ENCODE results near the gene DUSP22. TPM values are rescaled to one million over a fixed set of nuclear protein-coding genes. Genes with fewer than 3 reads are reported as not detected.
"Not testable (repeated sequence)": the region's sequence is repeated elsewhere in the genome, so short reads cannot be mapped to it uniquely, and the experiment has no call there.

The DUSP22 gene
- total RNA-seq, 1 donor = 43.4 TPM

- DNase-seq (ENCODE audit: low read depth in 2 of 3, low spot score in 2 of 3) = peak in 2 of 3 donors; percentile 14 to 59
These were observed 84.7 kb downstream of the DUSP22 start for GRCh38 chr6:376827-377640.

- not testable (repeated sequence) for DNase-seq (ENCODE audit: low read depth in 2 of 3, low spot score in 2 of 3)
These were observed 85.3 kb downstream of the DUSP22 start for GRCh38 chr6:377641-378020.

GRCh38 chr6:378090-378957 is 86.0 kb downstream of the DUSP22 start:
- no peak for DNase-seq (ENCODE audit: low read depth in 2 of 3, low spot score in 2 of 3)

- no peak for DNase-seq (ENCODE audit: low read depth in 2 of 3, low spot score in 2 of 3)
These were observed 86.7 kb downstream of the DUSP22 start for GRCh38 chr6:378958-379409.

- DNase-seq (ENCODE audit: low read depth in 2 of 3, low spot score in 2 of 3) = peak in 1 of 3 donors; percentile 39
These were observed 87.3 kb downstream of the DUSP22 start for GRCh38 chr6:379410-380181.

GRCh38 chr6:380234-381218 is 88.2 kb downstream of the DUSP22 start:
- DNase-seq (ENCODE audit: low read depth in 2 of 3, low spot score in 2 of 3) = no peak

GRCh38 chr6:381742-382461 is 89.6 kb downstream of the DUSP22 start:
- no peak for DNase-seq (ENCODE audit: low read depth in 2 of 3, low spot score in 2 of 3)

GRCh38 chr6:382883-383810 is 90.9 kb downstream of the DUSP22 start:
- DNase-seq (ENCODE audit: low read depth in 2 of 3, low spot score in 2 of 3) = no peak

- DNase-seq (ENCODE audit: low read depth in 2 of 3, low spot score in 2 of 3) = no peak
These were observed 91.6 kb downstream of the DUSP22 start for GRCh38 chr6:383856-384255.

GRCh38 chr6:384898-385297 is 92.6 kb downstream of the DUSP22 start:
- no peak for DNase-seq (ENCODE audit: low read depth in 2 of 3, low spot score in 2 of 3)

- DNase-seq (ENCODE audit: low read depth in 2 of 3, low spot score in 2 of 3) = no peak
These were observed 93.3 kb downstream of the DUSP22 start for GRCh38 chr6:385614-386013.

GRCh38 chr6:386688-387266 is 94.5 kb downstream of the DUSP22 start:
- DNase-seq (ENCODE audit: low read depth in 2 of 3, low spot score in 2 of 3) = no peak

GRCh38 chr6:387293-387741 is 95.0 kb downstream of the DUSP22 start:
- DNase-seq (ENCODE audit: low read depth in 2 of 3, low spot score in 2 of 3) = no peak

- DNase-seq (ENCODE audit: low read depth in 2 of 3, low spot score in 2 of 3) = no peak
These were observed 96.1 kb downstream of the DUSP22 start for GRCh38 chr6:388202-388903.

- no peak for DNase-seq (ENCODE audit: low read depth in 2 of 3, low spot score in 2 of 3)
These were observed 96.9 kb downstream of the DUSP22 start for GRCh38 chr6:389143-389542.

GRCh38 chr6:389622-390021 is 97.3 kb downstream of the DUSP22 start:
- DNase-seq (ENCODE audit: low read depth in 2 of 3, low spot score in 2 of 3) = no peak

Data from hematopoietic multipotent progenitor cell (in vitro differentiated cells).